HepG2 (cell line): ENCODE data around the gene DLX6. TPM values are rescaled to one million over a fixed set of nuclear protein-coding genes. Genes with fewer than 3 reads are reported as not detected.
A peak's percentile ranks its signal among the peaks of the same experiment; 100 is the strongest.

ENCODE experiments used
- AGO2 ChIP-seq: fragments of 200-400 bp; formaldehyde crosslinking; optimal IDR thresholded peaks from 2 replicates; pipeline ENCODE3; 2017; ENCODE audit warnings: mild to moderate bottlenecking, low read depth, low read length, moderate library complexity
- ATF5 ChIP-seq: sonication (generic); formaldehyde crosslinking; IDR thresholded peaks from 2 replicates; pipeline ENCODE4 v1.4.0; 2020; ENCODE audit warnings: mild to moderate bottlenecking, low read depth, missing genetic modification reagents
- ATF7 ChIP-seq, 2 experiments: fragments of 450-650 bp in 1 of 2; sonication (generic) in 1 of 2; formaldehyde crosslinking in 1 of 2; IDR thresholded peaks; 2 replicates each; pipeline versions ENCODE4 v1.4.0 to v1.6.1; 2016 to 2020; ENCODE audit warnings: antibody characterized with exemption in 1 of 2, mild to moderate bottlenecking in 1 of 2, missing genetic modification reagents in 1 of 2
- DPF2 ChIP-seq: sonication (generic); formaldehyde crosslinking; IDR thresholded peaks from 2 replicates; pipeline ENCODE4 v1.4.0; 2020; ENCODE audit warnings: mild to moderate bottlenecking, low read depth, missing genetic modification reagents, borderline replicate concordance
- FOXP4 ChIP-seq: sonication (generic); formaldehyde crosslinking; IDR thresholded peaks from 2 replicates; pipeline ENCODE4 v1.4.0; 2020; ENCODE audit warnings: missing genetic modification reagents
- HNRNPLL ChIP-seq: fragments of 200-400 bp; formaldehyde crosslinking; IDR thresholded peaks from 2 replicates; pipeline ENCODE4 v1.6.1; 2017; ENCODE audit warnings: mild to moderate bottlenecking, low read depth, low read length; ENCODE audit not compliant: poor library complexity, severe bottlenecking
- MIER3 ChIP-seq: IDR thresholded peaks from 2 replicates; pipeline ENCODE4 v1.6.1; 2016; ENCODE audit warnings: missing compliant biosample characterization, borderline replicate concordance
- POLR2G ChIP-seq: fragments of 200-400 bp; formaldehyde crosslinking; IDR thresholded peaks from 2 replicates; pipeline ENCODE4 v1.6.1; 2018; ENCODE audit warnings: mild to moderate bottlenecking, low read depth, low read length, moderate library complexity
- TFDP1 ChIP-seq: IDR thresholded peaks from 2 replicates; pipeline ENCODE4 v1.6.1; 2016; ENCODE audit warnings: missing compliant biosample characterization, missing genetic modification reagents, borderline replicate concordance
- THAP7 ChIP-seq: sonication (generic); formaldehyde crosslinking; IDR thresholded peaks from 2 replicates; pipeline ENCODE4 v1.8.1; 2023; ENCODE audit warnings: mild to moderate bottlenecking, missing genetic modification reagents
- ZBTB3 ChIP-seq: sonication (generic); formaldehyde crosslinking; IDR thresholded peaks from 2 replicates; pipeline ENCODE4 v1.4.0; 2020; ENCODE audit warnings: low read depth, mild to moderate bottlenecking, moderate library complexity, missing genetic modification reagents, borderline replicate concordance
- ZNF207 ChIP-seq: fragments of 450-650 bp; IDR thresholded peaks from 2 replicates; pipeline ENCODE4 v1.6.1; 2016; ENCODE audit warnings: antibody characterized with exemption, borderline replicate concordance
- ZNF451 ChIP-seq: sonication (generic); formaldehyde crosslinking; IDR thresholded peaks from 2 replicates; pipeline ENCODE4 v1.5.0; 2020; ENCODE audit warnings: mild to moderate bottlenecking, missing genetic modification reagents
- polyA plus RNA-seq, 8 experiments: library from polyadenylated mRNA; depleted of rRNA in 3 of 8; stranded (reverse) in 7 of 8; unstranded in 1 of 8; fragments of >200 nt; fragmentation: Illumina TruSeq in 4 of 8; extraction: Trizol in 4 of 8; gene quantifications; 2 replicates each; pipeline versions ENCODE4 v1.2.1 to v1.2.3, GENCODE V29; 2011 to 2016; ENCODE audit warnings: low read depth in 4 of 8, missing spikeins in 1 of 8, mixed read lengths in 1 of 8; ENCODE audit not compliant: insufficient read depth in 1 of 8
- total RNA-seq, 5 experiments: library from RNA; depleted of rRNA; stranded (reverse); fragments of >200 nt; fragmentation: Illumina TruSeq; extraction: Trizol; gene quantifications; 2 replicates each; pipeline ENCODE4 v1.2.3, GENCODE V29; 2016; ENCODE audit warnings: low read depth in 1 of 5

DLX6 gene
- total and polyA plus RNA-seq, 2 of the 13 experiments (the other 11 are each of a cell fraction or from before 2014, with no cell fraction given) = 3.5 to 5.5 TPM

- TF ChIP-seq ATF7 (IDR thresholded peaks at IDR 0.05) (peak; percentile 5; the same call in 1 of the 2 replicates), ATF7 (CRISPR knock-in tag; IDR thresholded peaks at IDR 0.05) (no peak), TFDP1 (CRISPR knock-in tag) (peak; percentile 54; the same call in 1 of the 2 replicates), FOXP4 (CRISPR knock-in tag) (peak; percentile 45; the same call in 1 of the 2 replicates), ZNF207 (no peak), MIER3 (CRISPR knock-in tag) (no peak), AGO2 (no peak), ZBTB3 (CRISPR knock-in tag) (no peak), ZNF451 (CRISPR knock-in tag) (0 out of 2 replicates have a peak, but pooled peaks have one; percentile 67), THAP7 (0 out of 2 replicates have a peak, but pooled peaks have one; percentile 24), HNRNPLL (peak; percentile 97), DPF2 (no peak), ATF5 (CRISPR knock-in tag) (no peak), POLR2G (peak; percentile 75)
- TF ChIP-seq, all 625 proteins: peak for 193
Observed at GRCh38 chr7:97005183-97006054, at the start of gene DLX6 (continued).
